Breast epithelium (tissue), 3 donors: ENCODE results near the gene KIF4A.

Source experiments
- POLR2AphosphoS5 ChIP-seq, 3 donors: sonication (generic); formaldehyde crosslinking; IDR thresholded peaks; one replicate each; pipeline ENCODE4 v1.6.1; 2017; ENCODE audit warnings: antibody characterized with exemption in 3 of 3
- TF ChIP-seq, protein P1 (sequence below), 3 donors: fragments of 450-650 bp; IDR thresholded peaks; one replicate each; pipeline ENCODE4 v1.5.1; 2016 to 2017; ENCODE audit warnings: antibody characterized with exemption in 3 of 3, mild to moderate bottlenecking in 3 of 3, moderate library complexity in 3 of 3

DNA sequence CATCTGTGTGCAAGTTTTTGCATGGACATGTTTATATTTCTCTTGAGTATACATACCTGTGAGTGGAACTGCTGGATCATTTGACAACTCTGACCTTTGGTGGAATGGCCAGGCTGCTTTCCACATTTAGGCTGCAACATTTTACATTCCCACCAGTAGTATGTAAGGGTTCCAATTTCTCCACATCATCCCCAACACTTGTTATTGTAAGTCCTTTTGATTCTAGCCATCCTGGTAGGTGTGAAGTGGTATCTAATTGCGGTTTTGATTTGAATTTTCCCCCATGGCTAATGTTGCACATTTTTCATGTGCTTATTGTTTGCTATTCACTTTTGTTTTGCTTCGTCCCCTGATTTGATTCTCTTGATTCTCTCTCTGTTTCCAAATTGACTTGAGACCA is 171.1 kb downstream of the KIF4A start:
- TF ChIP-seq POLR2AphosphoS5 (IDR thresholded peaks at IDR 0.05): no peak
- TF ChIP-seq, protein P1, sequence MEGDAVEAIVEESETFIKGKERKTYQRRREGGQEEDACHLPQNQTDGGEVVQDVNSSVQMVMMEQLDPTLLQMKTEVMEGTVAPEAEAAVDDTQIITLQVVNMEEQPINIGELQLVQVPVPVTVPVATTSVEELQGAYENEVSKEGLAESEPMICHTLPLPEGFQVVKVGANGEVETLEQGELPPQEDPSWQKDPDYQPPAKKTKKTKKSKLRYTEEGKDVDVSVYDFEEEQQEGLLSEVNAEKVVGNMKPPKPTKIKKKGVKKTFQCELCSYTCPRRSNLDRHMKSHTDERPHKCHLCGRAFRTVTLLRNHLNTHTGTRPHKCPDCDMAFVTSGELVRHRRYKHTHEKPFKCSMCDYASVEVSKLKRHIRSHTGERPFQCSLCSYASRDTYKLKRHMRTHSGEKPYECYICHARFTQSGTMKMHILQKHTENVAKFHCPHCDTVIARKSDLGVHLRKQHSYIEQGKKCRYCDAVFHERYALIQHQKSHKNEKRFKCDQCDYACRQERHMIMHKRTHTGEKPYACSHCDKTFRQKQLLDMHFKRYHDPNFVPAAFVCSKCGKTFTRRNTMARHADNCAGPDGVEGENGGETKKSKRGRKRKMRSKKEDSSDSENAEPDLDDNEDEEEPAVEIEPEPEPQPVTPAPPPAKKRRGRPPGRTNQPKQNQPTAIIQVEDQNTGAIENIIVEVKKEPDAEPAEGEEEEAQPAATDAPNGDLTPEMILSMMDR (IDR thresholded peaks at IDR 0.05): no peak
